Activated CD4-positive, alpha-beta T cell treated with anti-CD3 and anti-CD28 coated beads, Interleukin-2, amount 10 ng/mL, durations not matched to agents 7 days and 5 days (primary cell): Measurements from ENCODE around the gene LINS1. TPM values are rescaled to one million over a fixed set of nuclear protein-coding genes. Genes with fewer than 3 reads are reported as not detected.

Source experiments
- CTCF ChIA-PET: fragments of 350-600 bp; sonication (Branson Sonifier 250); formaldehyde crosslinking; loops from one replicate; lab custom pipeline; 2021; ENCODE audit warnings: antibody characterized with exemption; lab: Charles Lee
- POLR2A ChIA-PET: fragments of 350-600 bp; sonication (Branson Sonifier 250); formaldehyde crosslinking; loops from one replicate; lab custom pipeline; 2021; ENCODE audit warnings: antibody characterized with exemption; lab: Charles Lee
- DNase-seq: peaks from one replicate; pipeline ENCODE4 v3.0.0-alpha.2; 2020
- H3K27ac Mint-ChIP-seq: one replicate; pipeline ENCODE4 v1.8.0; 2021; ENCODE audit warnings: mild to moderate bottlenecking, moderate library complexity, mixed read lengths
- H3K27me3 Mint-ChIP-seq: one replicate; pipeline ENCODE4 v1.8.0; 2021; ENCODE audit warnings: mixed read lengths
- H3K36me3 Mint-ChIP-seq: one replicate; pipeline ENCODE4 v1.8.0; 2021; ENCODE audit warnings: low read depth, mixed read lengths
- H3K4me1 Mint-ChIP-seq: one replicate; pipeline ENCODE4 v1.8.0; 2021; ENCODE audit warnings: mixed read lengths
- H3K4me3 Mint-ChIP-seq: one replicate; pipeline ENCODE4 v1.8.0; 2021; ENCODE audit warnings: mild to moderate bottlenecking, moderate library complexity, mixed read lengths
- H3K9me3 Mint-ChIP-seq: one replicate; pipeline ENCODE4 v1.8.0; 2021; ENCODE audit warnings: mixed read lengths
- total RNA-seq, 2 experiments: library from RNA; stranded (reverse); gene quantifications; one replicate each; pipeline ENCODE4 v1.2.3, GENCODE V29; 2021

The LINS1 gene
- total RNA-seq, 2 experiments from 2014 or later, result 74.2 to 79.2 TPM

- H3K4me1 Mint-ChIP-seq, result no peaks in the 10 kb centered on the region
- H3K27ac Mint-ChIP-seq, result no peak overlapping the region
- H3K27me3 Mint-ChIP-seq, result no peaks in the 10 kb centered on the region
- no peak overlapping the region for H3K4me3 Mint-ChIP-seq
- POLR2A ChIA-PET, result no interaction called here
- peaks cover 13% of the 10 kb centered on the region for H3K9me3 Mint-ChIP-seq
- H3K36me3 Mint-ChIP-seq, result peaks cover 8% of the 10 kb centered on the region
- no peak for DNase-seq
- CTCF ChIA-PET, result no interaction called here
Measured at GRCh38 chr15:100536733-100537132, 65.3 kb downstream of the LINS1 start.

- DNase-seq, result no peak
- CTCF ChIA-PET, result no interaction called here
- peaks cover 6% of the 10 kb centered on the region for H3K9me3 Mint-ChIP-seq
- peaks cover 3% of the 10 kb centered on the region for H3K36me3 Mint-ChIP-seq
- peaks cover 13% of the 10 kb centered on the region for H3K4me1 Mint-ChIP-seq
- H3K27ac Mint-ChIP-seq, result no peak overlapping the region
- H3K27me3 Mint-ChIP-seq, result no peaks in the 10 kb centered on the region
- POLR2A ChIA-PET, result no interaction called here
- no peak overlapping the region for H3K4me3 Mint-ChIP-seq
Measured at GRCh38 chr15:100533886-100534285, 68.1 kb downstream of the LINS1 start.

- no peaks in the 10 kb centered on the region for H3K27me3 Mint-ChIP-seq
- DNase-seq, result no peak
- peaks cover 13% of the 10 kb centered on the region for H3K4me1 Mint-ChIP-seq
- ChIA-PET POLR2A (no interaction called here), CTCF (no interaction called here)
- H3K27ac Mint-ChIP-seq, result no peak overlapping the region
- no peaks in the 10 kb centered on the region for H3K9me3 Mint-ChIP-seq
- H3K36me3 Mint-ChIP-seq, result no peaks in the 10 kb centered on the region
- H3K4me3 Mint-ChIP-seq, result no peak overlapping the region
Measured at GRCh38 chr15:100531823-100532327, 70.1 kb downstream of the LINS1 start.

- ChIA-PET POLR2A (no interaction called here), CTCF (no interaction called here)
- no peak for DNase-seq
- Mint-ChIP-seq H3K27me3 (no peaks in the 10 kb centered on the region), H3K27ac (no peak overlapping the region), H3K36me3 (no peaks in the 10 kb centered on the region), H3K4me1 (peaks cover 13% of the 10 kb centered on the region), H3K4me3 (no peak overlapping the region), H3K9me3 (no peaks in the 10 kb centered on the region)
Measured at GRCh38 chr15:100531204-100531603, 70.8 kb downstream of the LINS1 start.

GRCh38 chr15:100529556-100529955 lies 72.4 kb downstream of the LINS1 start:
- CTCF ChIA-PET, result no interaction called here

GRCh38 chr15:100528833-100529428 lies 73.1 kb downstream of the LINS1 start, which contains the start of gene CERS3:
TSS of gene CERS3 (minus strand) at chr15:100528950. CDS start at chr15:100501849, 27,101 bp downstream.
- no peaks in the 10 kb centered on the region for H3K36me3 Mint-ChIP-seq
- CTCF ChIA-PET, result interaction anchor here (0.6 to 1.3 kb wide), 2 partner anchors 14 to 20 kb away, joined by 3 read pairs; no protein-coding TSS in a partner anchor
- no peak for DNase-seq
- no peak within 1 kb of the TSS for H3K27ac Mint-ChIP-seq
- POLR2A ChIA-PET, result no interaction called here
- H3K4me3 Mint-ChIP-seq, result no peak within 1 kb of the TSS
- no peaks in the 10 kb centered on the region for H3K9me3 Mint-ChIP-seq
- peaks cover 13% of the 10 kb centered on the region for H3K4me1 Mint-ChIP-seq
- H3K27me3 Mint-ChIP-seq, result no peaks in the 10 kb centered on the region

More at GRCh38 chr15:100529556-100529955, 72.4 kb downstream of the LINS1 start:
- H3K27ac Mint-ChIP-seq, result no peak overlapping the region
- H3K4me3 Mint-ChIP-seq, result no peak overlapping the region
- POLR2A ChIA-PET, result no interaction called here
- H3K4me1 Mint-ChIP-seq, result peaks cover 13% of the 10 kb centered on the region
- DNase-seq, result no peak
- no peaks in the 10 kb centered on the region for H3K27me3 Mint-ChIP-seq
- no peaks in the 10 kb centered on the region for H3K36me3 Mint-ChIP-seq
- H3K9me3 Mint-ChIP-seq, result no peaks in the 10 kb centered on the region

GRCh38 chr15:100526027-100526481 lies 75.9 kb downstream of the LINS1 start:
- H3K9me3 Mint-ChIP-seq, result peaks cover 4% of the 10 kb centered on the region
- peaks cover 17% of the 10 kb centered on the region for H3K4me1 Mint-ChIP-seq
- POLR2A ChIA-PET, result no interaction called here
- H3K36me3 Mint-ChIP-seq, result peaks cover 3% of the 10 kb centered on the region
- CTCF ChIA-PET, result interaction anchor here (1.2 kb wide), 1 partner anchor 45 kb away, joined by 3 read pairs; no protein-coding TSS in a partner anchor
- no peak overlapping the region for H3K4me3 Mint-ChIP-seq
- DNase-seq, result no peak
- H3K27me3 Mint-ChIP-seq, result no peaks in the 10 kb centered on the region
- H3K27ac Mint-ChIP-seq, result no peak overlapping the region

- H3K9me3 Mint-ChIP-seq, result peaks cover 4% of the 10 kb centered on the region
- no peak for DNase-seq
Measured at GRCh38 chr15:100525436-100525835, 76.5 kb downstream of the LINS1 start.

GRCh38 chr15:100524326-100524725 lies 77.7 kb downstream of the LINS1 start:
- Mint-ChIP-seq H3K9me3 (peaks cover 7% of the 10 kb centered on the region), H3K36me3 (peaks cover 10% of the 10 kb centered on the region), H3K27ac (no peak overlapping the region), H3K4me1 (peaks cover 24% of the 10 kb centered on the region), H3K27me3 (no peaks in the 10 kb centered on the region), H3K4me3 (no peak overlapping the region)
- no peak for DNase-seq
- ChIA-PET POLR2A (no interaction called here), CTCF (no interaction called here)

More at GRCh38 chr15:100525436-100525835, 76.5 kb downstream of the LINS1 start:
- Mint-ChIP-seq H3K4me3 (no peak overlapping the region), H3K4me1 (peaks cover 23% of the 10 kb centered on the region), H3K36me3 (peaks cover 6% of the 10 kb centered on the region), H3K27me3 (no peaks in the 10 kb centered on the region), H3K27ac (no peak overlapping the region)
- POLR2A ChIA-PET, result no interaction called here
- CTCF ChIA-PET, result interaction anchor here (1.2 kb wide), 1 partner anchor 46 kb away, joined by 3 read pairs; no protein-coding TSS in a partner anchor

- Mint-ChIP-seq H3K9me3 (peaks cover 8% of the 10 kb centered on the region), H3K4me1 (peaks cover 22% of the 10 kb centered on the region), H3K36me3 (peaks cover 11% of the 10 kb centered on the region), H3K27ac (no peak overlapping the region), H3K27me3 (no peaks in the 10 kb centered on the region), H3K4me3 (no peak overlapping the region)
- DNase-seq, result no peak
- ChIA-PET CTCF (no interaction called here), POLR2A (no interaction called here)
Measured at GRCh38 chr15:100521907-100522306, 80.1 kb downstream of the LINS1 start.

- POLR2A ChIA-PET, result interaction anchor here (0.7 kb wide), 1 partner anchor 1840 kb away, joined by 3 read pairs; no protein-coding TSS in a partner anchor
- H3K36me3 Mint-ChIP-seq, result peaks cover 11% of the 10 kb centered on the region
- DNase-seq, result no peak
- no peaks in the 10 kb centered on the region for H3K27me3 Mint-ChIP-seq
- CTCF ChIA-PET, result interaction anchor here (1.1 kb wide), 1 partner anchor 85 kb away, joined by 3 read pairs; no protein-coding TSS in a partner anchor
- peak overlapping the region; percentile 90 for H3K27ac Mint-ChIP-seq
- H3K4me3 Mint-ChIP-seq, result no peak overlapping the region
- peaks cover 8% of the 10 kb centered on the region for H3K9me3 Mint-ChIP-seq
- peaks cover 22% of the 10 kb centered on the region for H3K4me1 Mint-ChIP-seq
Measured at GRCh38 chr15:100520132-100520921, 81.7 kb downstream of the LINS1 start.

- H3K27me3 Mint-ChIP-seq, result peaks cover 2% of the 10 kb centered on the region
- DNase-seq, result no peak
- H3K9me3 Mint-ChIP-seq, result peaks cover 4% of the 10 kb centered on the region
- ChIA-PET CTCF (no interaction called here), POLR2A (no interaction called here)
- no peak overlapping the region for H3K27ac Mint-ChIP-seq
- no peak overlapping the region for H3K4me3 Mint-ChIP-seq
- peaks cover 22% of the 10 kb centered on the region for H3K4me1 Mint-ChIP-seq
- H3K36me3 Mint-ChIP-seq, result peaks cover 7% of the 10 kb centered on the region
Measured at GRCh38 chr15:100517846-100518245, 84.1 kb downstream of the LINS1 start.
